Neuronal stem cell (in vitro differentiated cells): ENCODE measurements around the gene FGFR1OP2.

ENCODE experiments used
- DNase-seq: peaks from one replicate; pipeline ENCODE4 v3.0.0-alpha.2; 2013; ENCODE audit warnings: low spot score
- H2AFZ ChIP-seq: one replicate; pipeline ENCODE4 v1.6.1; 2013; ENCODE audit warnings: mild to moderate bottlenecking, low read length, inconsistent platforms
- H2AK5ac ChIP-seq: 2 replicates; pipeline ENCODE4 v1.6.1; 2013; ENCODE audit warnings: low read depth, mild to moderate bottlenecking, inconsistent platforms, low read length, moderate library complexity, mixed read lengths
- H2BK120ac ChIP-seq: 2 replicates; pipeline ENCODE4 v1.6.1; 2013; ENCODE audit warnings: low read depth, mild to moderate bottlenecking, inconsistent platforms, low read length, moderate library complexity, mixed read lengths
- H2BK12ac ChIP-seq: one replicate; pipeline ENCODE4 v1.6.1; 2013; ENCODE audit warnings: low read length, inconsistent platforms
- H2BK15ac ChIP-seq: 2 replicates; pipeline ENCODE4 v1.6.1; 2013; ENCODE audit warnings: mild to moderate bottlenecking, low read length, inconsistent platforms, mixed read lengths
- H2BK5ac ChIP-seq: one replicate; pipeline ENCODE4 v1.6.1; 2013; ENCODE audit warnings: inconsistent platforms, mild to moderate bottlenecking, low read length, moderate library complexity
- H3K14ac ChIP-seq: one replicate; pipeline ENCODE4 v1.6.1; 2013; ENCODE audit warnings: low read length, inconsistent platforms
- H3K18ac ChIP-seq: 2 replicates; pipeline ENCODE4 v1.6.1; 2013; ENCODE audit warnings: low read length, inconsistent platforms
- H3K23ac ChIP-seq: 2 replicates; pipeline ENCODE4 v1.6.1; 2013; ENCODE audit warnings: low read depth, mild to moderate bottlenecking, mixed read lengths, low read length, inconsistent platforms; ENCODE audit not compliant: poor library complexity
- H3K27ac ChIP-seq: replicated peaks from 3 replicates; pipeline ENCODE4 v1.5.1; 2013; ENCODE audit warnings: low read length, inconsistent platforms
- H3K27me3 ChIP-seq, 3 experiments: 2 replicates each; pipeline ENCODE4 v1.6.1; 2013; ENCODE audit warnings: low read length in 3 of 3, mild to moderate bottlenecking in 2 of 3, inconsistent platforms in 1 of 3, low read depth in 1 of 3, mixed read lengths in 1 of 3, moderate library complexity in 1 of 3; ENCODE audit not compliant: control insufficient read depth in 3 of 3, insufficient read depth in 3 of 3
- H3K36me3 ChIP-seq, 2 donors: replicated peaks in 1 of 2; 2 replicates each; pipeline ENCODE4 v1.6.1; 2013; ENCODE audit warnings: low read length in 2 of 2; ENCODE audit not compliant: control insufficient read depth in 2 of 2, insufficient read depth in 2 of 2
- H3K4ac ChIP-seq: 2 replicates; pipeline ENCODE4 v1.6.1; 2013; ENCODE audit warnings: inconsistent platforms, mild to moderate bottlenecking, low read length, moderate library complexity
- H3K4me1 ChIP-seq, 2 donors: 1 replicate in 1 of 2; 2 replicates in 1 of 2; pipeline ENCODE4 v1.6.1; 2013; ENCODE audit warnings: low read length in 2 of 2, low read depth in 1 of 2; ENCODE audit not compliant: control insufficient read depth in 2 of 2, insufficient read depth in 1 of 2
- H3K4me2 ChIP-seq: one replicate; pipeline ENCODE4 v1.6.1; 2013; ENCODE audit warnings: mild to moderate bottlenecking, low read length, inconsistent platforms; ENCODE audit not compliant: insufficient read depth, poor library complexity, severe bottlenecking
- H3K4me3 ChIP-seq, 2 donors: 2 replicates each; pipeline ENCODE4 v1.5.1; 2013; ENCODE audit warnings: low read length in 2 of 2, mild to moderate bottlenecking in 2 of 2, inconsistent platforms in 1 of 2, moderate library complexity in 1 of 2
- H3K79me1 ChIP-seq: one replicate; pipeline ENCODE4 v1.6.1; 2013; ENCODE audit warnings: low read depth, mild to moderate bottlenecking, inconsistent platforms, low read length, moderate library complexity
- H3K9ac ChIP-seq: one replicate; pipeline ENCODE4 v1.6.1; 2013; ENCODE audit warnings: mild to moderate bottlenecking, low read depth, low read length, inconsistent platforms; ENCODE audit not compliant: poor library complexity
- H3K9me3 ChIP-seq, 2 donors: replicated peaks in 1 of 2; 2 replicates each; pipeline versions ENCODE3 to v1.6.1; 2013; ENCODE audit warnings: low read length in 2 of 2, mild to moderate bottlenecking in 2 of 2, inconsistent platforms in 1 of 2, low read depth in 1 of 2, mixed read lengths in 1 of 2, moderate library complexity in 1 of 2; ENCODE audit not compliant: control insufficient read depth in 2 of 2, insufficient read depth in 1 of 2
- H4K8ac ChIP-seq: one replicate; pipeline ENCODE4 v1.6.1; 2013; ENCODE audit warnings: low read depth, mild to moderate bottlenecking, inconsistent platforms, low read length, moderate library complexity
- H4K91ac ChIP-seq: one replicate; pipeline ENCODE4 v1.6.1; 2013; ENCODE audit warnings: low read length, low read depth, mild to moderate bottlenecking, inconsistent platforms; ENCODE audit not compliant: poor library complexity
- WGBS, 2 donors: extraction: QIAGEN DNeasy Blood & Tissue Kit; methylation state at CpG; one replicate each; pipeline ENCODE4 v1.1.7; 2013; ENCODE audit warnings: missing lambda C conversion rate in 2 of 2, mixed read lengths in 1 of 2; ENCODE audit not compliant: insufficient read length in 2 of 2, insufficient replicate concordance in 1 of 2; ENCODE audit errors: extremely low coverage in 2 of 2; 5-methylcytosine and 5-hydroxymethylcytosine counted together

The FGFR1OP2 gene

DNA sequence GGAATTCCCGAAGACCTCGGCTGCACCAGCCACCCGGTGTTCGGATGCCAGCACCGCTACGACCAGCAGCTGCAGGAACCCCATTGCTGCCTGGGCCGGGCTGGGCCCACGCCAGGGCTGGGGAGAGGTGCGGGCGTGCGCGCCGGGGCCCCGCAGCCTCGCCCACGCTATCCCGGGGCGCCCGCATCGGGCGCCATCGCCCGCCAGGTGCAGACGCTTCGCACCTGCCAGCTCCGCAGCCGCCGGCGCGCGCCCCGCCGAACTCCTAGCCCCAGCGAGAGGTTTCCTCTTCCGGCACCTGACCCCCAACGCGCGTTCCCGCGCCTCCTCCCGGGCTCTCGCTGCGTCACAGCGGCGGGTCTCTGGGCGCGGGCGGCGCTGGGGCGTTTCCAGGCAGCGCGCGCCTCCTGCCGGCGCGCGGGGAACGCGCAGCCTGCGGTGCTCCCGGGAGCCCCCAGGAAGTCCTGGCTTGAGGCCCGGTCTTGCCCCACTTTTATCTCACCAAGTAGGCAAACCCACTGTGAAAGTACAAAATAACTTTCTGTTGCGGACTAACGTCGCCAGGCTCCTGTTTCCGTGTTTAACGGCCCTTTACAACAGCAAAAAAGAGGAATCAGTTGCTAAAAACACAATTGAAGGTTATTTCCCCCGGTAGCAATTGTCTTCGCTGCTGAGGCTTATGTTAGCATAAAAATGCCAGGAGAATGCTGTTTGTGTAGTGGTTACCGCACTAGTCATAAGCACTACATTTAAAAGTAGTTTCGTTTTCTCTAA, 76.0 kb downstream of the FGFR1OP2 start, which contains the start of gene TM7SF3:
Gene TM7SF3, minus strand, starts transcription at position 300 of the 774 bp plus-strand sequence. Its CDS starts 216 bp downstream, at position 84.
- no CpG with 5 or more reads among the region's 71 CpGs for WGBS, 2 donors
- Histone ChIP-seq H3K36me3 (peaks cover 0 to 3% of the 10 kb centered on the region in 2 donors), H3K14ac (peak within 1 kb of the TSS; percentile 56), H3K23ac (peak within 1 kb of the TSS; percentile 37), H2BK15ac (no peak within 1 kb of the TSS), H3K18ac (peak within 1 kb of the TSS; percentile 93), H2AFZ (peak within 1 kb of the TSS; percentile 95), H3K9ac (peak within 1 kb of the TSS; percentile 88), H3K79me1 (peaks cover 2% of the 10 kb centered on the region), H2BK5ac (no peak within 1 kb of the TSS), H4K91ac (no peak within 1 kb of the TSS), H4K8ac (no peak within 1 kb of the TSS), H3K9me3 (no peaks in the 10 kb centered on the region), H2BK12ac (no peak within 1 kb of the TSS), H3K4me1 (peaks cover 0 to 22% of the 10 kb centered on the region in 2 donors), H2BK120ac (peak within 1 kb of the TSS; percentile 47), H3K4me3 (peak within 1 kb of the TSS; percentile 90 to 92), H2AK5ac (no peak within 1 kb of the TSS), H3K27me3 (no peaks in the 10 kb centered on the region), H3K4ac (no peak within 1 kb of the TSS), H3K4me2 (peak within 1 kb of the TSS; percentile 65), H3K27ac (peak within 1 kb of the TSS; percentile 39)
- DNase-seq, result peak; percentile 87

DNA sequence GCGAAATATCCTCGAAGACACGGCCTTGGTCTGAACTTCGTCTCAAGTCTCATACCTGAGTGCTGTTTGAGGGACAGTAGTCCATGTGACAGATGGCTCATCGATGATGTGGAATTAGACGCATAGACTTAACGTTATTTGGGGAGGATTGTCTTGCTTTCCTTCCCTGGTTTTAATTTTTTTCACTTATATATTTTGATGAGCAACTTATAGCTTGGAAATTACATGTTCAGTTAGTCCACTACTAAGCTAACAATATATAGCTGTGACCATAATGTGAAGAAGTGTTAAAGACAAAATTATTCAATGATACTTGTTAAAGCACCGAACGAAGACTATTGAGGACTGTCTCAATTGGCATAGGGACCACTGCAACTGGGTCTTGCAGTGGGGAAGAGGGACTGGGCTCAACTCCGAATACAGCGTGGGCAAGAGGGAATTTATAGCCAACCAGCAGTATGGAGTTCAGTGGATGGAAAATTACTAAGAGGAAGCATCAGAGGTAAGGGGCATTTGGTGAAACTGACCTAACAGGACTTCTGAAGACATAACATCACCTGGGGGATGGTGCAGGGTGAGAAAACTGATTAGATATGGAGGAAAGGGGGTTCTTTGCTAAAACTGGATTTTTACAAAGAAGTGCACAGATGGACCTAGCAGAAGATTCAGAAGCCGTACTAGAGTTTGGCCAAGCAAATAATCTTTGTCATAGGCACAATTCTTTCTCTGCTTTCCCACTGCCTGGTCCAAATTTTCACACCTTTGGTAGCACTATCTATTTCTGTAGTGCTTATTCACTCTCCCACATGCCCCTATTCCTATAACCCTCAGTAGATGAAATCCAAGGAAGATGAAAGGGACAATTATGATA, 76.8 kb downstream of the FGFR1OP2 start:
- Histone ChIP-seq H3K4me2 (no peak overlapping the region), H2AFZ (peak overlapping the region; percentile 95), H3K9me3 (no peaks in the 10 kb centered on the region), H3K4ac (no peak overlapping the region), H3K18ac (no peak overlapping the region), H3K9ac (no peak overlapping the region), H2BK120ac (no peak overlapping the region), H3K27ac (no peak overlapping the region), H3K36me3 (peaks cover 0 to 3% of the 10 kb centered on the region in 2 donors), H3K14ac (no peak overlapping the region), H4K91ac (no peak overlapping the region), H3K4me3 (peak overlapping the region in 1 of 2 donors; percentile 90), H3K79me1 (peaks cover 2% of the 10 kb centered on the region), H3K4me1 (peaks cover 0 to 16% of the 10 kb centered on the region in 2 donors), H3K27me3 (no peaks in the 10 kb centered on the region), H2AK5ac (no peak overlapping the region), H2BK5ac (no peak overlapping the region), H4K8ac (no peak overlapping the region), H3K23ac (no peak overlapping the region), H2BK12ac (no peak overlapping the region), H2BK15ac (no peak overlapping the region)
- DNase-seq, result no peak
- no CpG with 5 or more reads among the region's 12 CpGs for WGBS, 2 donors

DNA sequence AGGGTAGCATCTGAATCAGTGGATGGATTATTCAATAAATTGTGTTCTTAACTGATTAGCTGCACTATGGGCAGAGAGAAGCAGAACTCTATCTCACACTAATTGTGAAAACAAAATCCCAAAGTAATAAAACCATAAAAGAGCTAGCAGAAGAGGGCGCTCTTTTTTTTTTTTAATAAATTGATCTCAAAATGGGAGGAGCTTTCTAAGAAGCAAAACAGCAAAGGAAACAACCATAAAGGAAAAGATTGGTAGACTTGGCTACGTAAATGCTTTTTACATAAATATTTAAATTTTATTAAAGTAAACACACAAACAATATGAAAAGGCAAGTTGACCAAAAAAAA, 77.4 kb downstream of the FGFR1OP2 start:
- H3K23ac ChIP-seq, result no peak overlapping the region
- no peak overlapping the region for H3K4ac ChIP-seq
- H3K4me3 ChIP-seq, result no peak overlapping the region
- H3K14ac ChIP-seq, result no peak overlapping the region
- no peak overlapping the region for H2BK5ac ChIP-seq
- no peak overlapping the region for H2AK5ac ChIP-seq
- H2BK12ac ChIP-seq, result no peak overlapping the region
- peaks cover 0 to 3% of the 10 kb centered on the region in 2 donors for H3K36me3 ChIP-seq
- DNase-seq, result no peak
- peaks cover 0 to 10% of the 10 kb centered on the region in 2 donors for H3K4me1 ChIP-seq
- no peak overlapping the region for H2BK15ac ChIP-seq
- H4K91ac ChIP-seq, result no peak overlapping the region
- no CpG with 5 or more reads among the region's 2 CpGs for WGBS, 2 donors
- H3K9me3 ChIP-seq, result no peaks in the 10 kb centered on the region
- no peak overlapping the region for H3K4me2 ChIP-seq
- no peak overlapping the region for H2AFZ ChIP-seq
- H4K8ac ChIP-seq, result no peak overlapping the region
- peaks cover 2% of the 10 kb centered on the region for H3K79me1 ChIP-seq
- H3K18ac ChIP-seq, result no peak overlapping the region
- H3K9ac ChIP-seq, result no peak overlapping the region
- H3K27me3 ChIP-seq, result peaks cover 0 to 5% (median 0%) of the 10 kb centered on the region in 3 experiments
- no peak overlapping the region for H3K27ac ChIP-seq
- no peak overlapping the region for H2BK120ac ChIP-seq
